Measurements from ENCODE around the gene TLK1.

TLK1 gene

GRCh38 chr2:171160119-171160955 lies at the start of gene TLK1:
Gene TLK1, minus strand, starts transcription at chr2:171160893. Its CDS starts 465 bp downstream, at chr2:171160428.
- Histone ChIP-seq H3K27me3 (ENCODE audit: low read depth, low read length) (no peaks in the 10 kb centered on the region), H3K4me3 (ENCODE audit: low read depth in 1 of 2, low read length in 2 of 2) (peak within 1 kb of the TSS; percentile 95 to 98), H3K9me3 (ENCODE audit: control insufficient read depth in 1 of 2, low read length in 2 of 2) (no peaks in the 10 kb centered on the region), H3K27ac (ENCODE audit: low read length) (peak within 1 kb of the TSS; percentile 96), H3K36me3 (ENCODE audit: control insufficient read depth in 1 of 2, insufficient read depth in 2 of 2, low read length in 2 of 2) (no peaks in the 10 kb centered on the region), H3K4me1 (ENCODE audit: control insufficient read depth in 1 of 2, insufficient read depth in 2 of 2, low read length in 2 of 2) (peaks cover 0 to 11% of the 10 kb centered on the region in 2 donors)

DNA sequence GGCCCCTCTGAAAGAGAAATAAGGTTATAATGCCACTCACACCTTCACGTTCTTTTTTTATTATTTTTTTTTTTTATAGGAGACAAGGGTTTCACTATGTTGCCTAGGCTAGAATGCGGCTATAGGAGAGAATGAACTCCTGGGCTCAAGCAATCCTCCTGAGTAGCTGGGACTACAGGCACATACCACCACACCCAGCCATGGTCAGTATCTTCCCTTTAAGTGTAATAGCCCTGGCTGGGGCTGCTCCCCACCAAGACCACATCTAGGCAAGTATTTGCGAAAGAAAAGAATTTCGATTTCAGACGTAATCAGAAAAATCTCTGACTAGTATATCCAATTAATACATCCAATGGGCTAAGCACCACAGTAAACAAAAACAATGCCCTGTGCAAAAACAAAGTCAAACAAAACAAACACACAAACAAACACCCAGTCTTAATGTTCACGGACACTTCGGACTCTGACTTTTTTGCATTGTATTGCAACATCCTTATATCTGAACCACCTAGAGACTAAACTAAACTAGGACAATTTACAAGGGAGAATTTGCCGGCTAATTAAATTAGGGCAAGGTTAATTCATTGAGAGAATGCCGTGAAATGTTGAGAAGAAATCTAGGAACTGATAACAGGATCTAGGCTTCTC lies 49.6 kb upstream of the TLK1 start:
- Histone ChIP-seq H3K9me3 (ENCODE audit: control insufficient read depth in 1 of 2, low read length in 2 of 2) (no peaks in the 10 kb centered on the region), H3K4me1 (ENCODE audit: control insufficient read depth in 1 of 2, insufficient read depth in 2 of 2, low read length in 2 of 2) (no peaks in the 10 kb centered on the region), H3K36me3 (ENCODE audit: control insufficient read depth in 1 of 2, insufficient read depth in 2 of 2, low read length in 2 of 2) (no peaks in the 10 kb centered on the region), H3K27me3 (ENCODE audit: low read depth, low read length) (no peaks in the 10 kb centered on the region), H3K4me3 (ENCODE audit: low read depth in 1 of 2, low read length in 2 of 2) (no peak overlapping the region), H3K27ac (ENCODE audit: low read length) (no peak overlapping the region)

- Histone ChIP-seq H3K27ac (ENCODE audit: low read length) (no peak overlapping the region), H3K4me1 (ENCODE audit: control insufficient read depth in 1 of 2, insufficient read depth in 2 of 2, low read length in 2 of 2) (no peaks in the 10 kb centered on the region), H3K9me3 (ENCODE audit: control insufficient read depth in 1 of 2, low read length in 2 of 2) (no peaks in the 10 kb centered on the region), H3K4me3 (ENCODE audit: low read depth in 1 of 2, low read length in 2 of 2) (no peak overlapping the region), H3K36me3 (ENCODE audit: control insufficient read depth in 1 of 2, insufficient read depth in 2 of 2, low read length in 2 of 2) (no peaks in the 10 kb centered on the region), H3K27me3 (ENCODE audit: low read depth, low read length) (no peaks in the 10 kb centered on the region)
These were observed 48.0 kb upstream of the TLK1 start for GRCh38 chr2:171208657-171209056.

DNA sequence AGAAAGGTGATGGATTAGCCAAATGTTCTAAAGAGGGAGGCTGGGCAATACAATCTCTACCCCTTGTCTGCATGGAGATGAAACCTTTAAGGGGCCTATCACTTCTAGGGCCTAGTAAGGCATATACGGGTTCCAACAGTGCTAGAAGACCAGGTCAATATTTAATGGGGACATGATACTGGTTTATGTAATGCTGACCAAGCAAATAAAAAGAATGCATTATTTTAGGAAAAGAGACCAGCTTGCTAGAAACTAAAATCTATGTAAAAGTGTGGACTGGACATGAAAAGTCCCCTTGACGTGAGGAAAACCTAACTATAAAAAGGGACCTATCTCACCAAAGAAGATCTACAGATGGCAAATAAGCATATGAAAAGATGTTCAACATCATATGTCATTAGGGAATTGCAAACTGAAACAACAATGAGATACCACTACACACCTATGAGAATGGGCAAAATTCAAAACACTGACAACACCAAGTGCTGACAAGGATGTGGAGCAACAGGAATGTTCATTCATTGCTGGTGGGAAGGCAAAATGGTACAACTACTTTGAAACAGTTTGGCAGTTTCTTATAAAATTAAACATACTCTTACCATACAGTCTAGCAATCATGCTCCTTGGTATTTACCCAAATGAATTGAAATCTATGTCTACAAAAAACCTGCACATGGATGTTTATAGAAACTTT lies 45.9 kb upstream of the TLK1 start:
- Histone ChIP-seq H3K27me3 (ENCODE audit: low read depth, low read length) (no peaks in the 10 kb centered on the region), H3K9me3 (ENCODE audit: control insufficient read depth in 1 of 2, low read length in 2 of 2) (no peaks in the 10 kb centered on the region), H3K4me3 (ENCODE audit: low read depth in 1 of 2, low read length in 2 of 2) (no peak overlapping the region), H3K36me3 (ENCODE audit: control insufficient read depth in 1 of 2, insufficient read depth in 2 of 2, low read length in 2 of 2) (no peaks in the 10 kb centered on the region), H3K27ac (ENCODE audit: low read length) (no peak overlapping the region), H3K4me1 (ENCODE audit: control insufficient read depth in 1 of 2, insufficient read depth in 2 of 2, low read length in 2 of 2) (no peaks in the 10 kb centered on the region)

DNA sequence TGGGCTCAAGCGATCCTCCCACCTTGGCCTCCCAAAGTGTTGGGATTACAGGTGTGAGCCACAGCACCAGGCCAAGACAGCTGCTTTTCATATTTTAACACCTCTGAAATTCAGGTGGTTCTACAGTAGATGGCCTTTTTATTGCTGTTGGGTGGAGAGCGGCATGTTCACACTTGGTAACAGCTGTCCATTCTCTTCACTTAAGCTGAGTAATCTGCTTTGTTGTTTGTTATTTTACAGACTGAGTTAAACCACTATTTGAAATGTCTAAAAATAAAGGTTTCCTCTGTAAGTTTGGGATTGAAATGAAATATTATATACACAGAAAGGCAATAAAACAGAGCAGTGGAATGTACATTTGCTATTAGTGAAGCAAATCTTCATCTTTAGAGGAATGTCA lies 44.9 kb upstream of the TLK1 start:
- Histone ChIP-seq H3K36me3 (ENCODE audit: control insufficient read depth in 1 of 2, insufficient read depth in 2 of 2, low read length in 2 of 2) (no peaks in the 10 kb centered on the region), H3K4me3 (ENCODE audit: low read depth in 1 of 2, low read length in 2 of 2) (no peak overlapping the region), H3K27me3 (ENCODE audit: low read depth, low read length) (no peaks in the 10 kb centered on the region), H3K4me1 (ENCODE audit: control insufficient read depth in 1 of 2, insufficient read depth in 2 of 2, low read length in 2 of 2) (no peaks in the 10 kb centered on the region), H3K9me3 (ENCODE audit: control insufficient read depth in 1 of 2, low read length in 2 of 2) (no peaks in the 10 kb centered on the region), H3K27ac (ENCODE audit: low read length) (no peak overlapping the region)

- no peak overlapping the region for H3K4me3 ChIP-seq (ENCODE audit: low read depth in 1 of 2, low read length in 2 of 2)
- H3K27ac ChIP-seq (ENCODE audit: low read length) = no peak overlapping the region
- H3K27me3 ChIP-seq (ENCODE audit: low read depth, low read length) = no peaks in the 10 kb centered on the region
- no peaks in the 10 kb centered on the region for H3K4me1 ChIP-seq (ENCODE audit: control insufficient read depth in 1 of 2, insufficient read depth in 2 of 2, low read length in 2 of 2)
- H3K9me3 ChIP-seq (ENCODE audit: control insufficient read depth in 1 of 2, low read length in 2 of 2) = no peaks in the 10 kb centered on the region
- no peaks in the 10 kb centered on the region for H3K36me3 ChIP-seq (ENCODE audit: control insufficient read depth in 1 of 2, insufficient read depth in 2 of 2, low read length in 2 of 2)
These were observed 41.1 kb upstream of the TLK1 start for GRCh38 chr2:171201767-171202166.

DNA sequence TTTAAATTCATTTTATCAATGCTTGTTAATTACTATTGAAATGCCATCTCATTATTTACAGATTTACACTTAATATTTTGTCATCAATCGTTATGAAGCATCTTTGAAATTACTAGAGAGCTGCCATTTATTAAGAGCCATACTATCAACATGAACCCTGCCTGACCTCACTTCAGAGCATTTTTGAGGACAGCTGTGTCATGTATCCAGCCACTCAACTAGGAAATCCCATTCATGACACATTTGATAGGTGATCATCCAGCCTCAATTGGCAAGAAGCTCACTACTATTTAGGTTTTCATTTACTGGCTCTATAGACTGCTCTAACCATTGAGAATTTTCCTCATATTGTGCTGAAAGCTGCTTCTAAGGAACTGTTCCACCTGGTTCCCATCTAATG lies 40.6 kb upstream of the TLK1 start:
- H3K27me3 ChIP-seq (ENCODE audit: low read depth, low read length) = no peaks in the 10 kb centered on the region
- no peaks in the 10 kb centered on the region for H3K4me1 ChIP-seq (ENCODE audit: control insufficient read depth in 1 of 2, insufficient read depth in 2 of 2, low read length in 2 of 2)
- H3K36me3 ChIP-seq (ENCODE audit: control insufficient read depth in 1 of 2, insufficient read depth in 2 of 2, low read length in 2 of 2) = no peaks in the 10 kb centered on the region
- H3K27ac ChIP-seq (ENCODE audit: low read length) = no peak overlapping the region
- H3K9me3 ChIP-seq (ENCODE audit: control insufficient read depth in 1 of 2, low read length in 2 of 2) = no peaks in the 10 kb centered on the region
- no peak overlapping the region for H3K4me3 ChIP-seq (ENCODE audit: low read depth in 1 of 2, low read length in 2 of 2)

GRCh38 chr2:171200469-171200868 lies 39.8 kb upstream of the TLK1 start:
- no peaks in the 10 kb centered on the region for H3K9me3 ChIP-seq (ENCODE audit: control insufficient read depth in 1 of 2, low read length in 2 of 2)
- no peak overlapping the region for H3K4me3 ChIP-seq (ENCODE audit: low read depth in 1 of 2, low read length in 2 of 2)
- no peaks in the 10 kb centered on the region for H3K4me1 ChIP-seq (ENCODE audit: control insufficient read depth in 1 of 2, insufficient read depth in 2 of 2, low read length in 2 of 2)
- H3K27me3 ChIP-seq (ENCODE audit: low read depth, low read length) = no peaks in the 10 kb centered on the region
- no peak overlapping the region for H3K27ac ChIP-seq (ENCODE audit: low read length)
- H3K36me3 ChIP-seq (ENCODE audit: control insufficient read depth in 1 of 2, insufficient read depth in 2 of 2, low read length in 2 of 2) = no peaks in the 10 kb centered on the region

DNA sequence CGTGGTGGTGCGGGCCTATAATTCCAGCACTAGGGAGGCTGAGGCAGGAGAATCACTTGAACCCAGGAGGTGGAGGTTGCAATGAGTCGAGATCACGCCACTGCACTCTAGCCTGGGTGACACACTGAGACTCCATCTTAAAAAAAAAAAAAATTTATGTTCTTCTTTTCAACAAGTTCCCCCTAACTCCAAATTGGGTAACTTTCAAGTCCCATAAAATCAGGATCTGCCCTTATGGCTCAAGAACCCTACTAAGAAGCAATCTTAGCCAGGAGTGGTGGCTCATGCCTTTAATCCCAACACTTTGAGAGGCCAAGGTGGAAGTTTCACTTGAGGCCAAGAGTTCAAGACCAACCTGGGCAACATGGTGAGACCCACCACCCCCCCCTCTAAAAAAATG lies 30.3 kb upstream of the TLK1 start:
- Histone ChIP-seq H3K27me3 (ENCODE audit: low read depth, low read length) (no peaks in the 10 kb centered on the region), H3K4me1 (ENCODE audit: control insufficient read depth in 1 of 2, insufficient read depth in 2 of 2, low read length in 2 of 2) (no peaks in the 10 kb centered on the region), H3K27ac (ENCODE audit: low read length) (no peak overlapping the region), H3K36me3 (ENCODE audit: control insufficient read depth in 1 of 2, insufficient read depth in 2 of 2, low read length in 2 of 2) (no peaks in the 10 kb centered on the region), H3K4me3 (ENCODE audit: low read depth in 1 of 2, low read length in 2 of 2) (no peak overlapping the region), H3K9me3 (ENCODE audit: control insufficient read depth in 1 of 2, low read length in 2 of 2) (no peaks in the 10 kb centered on the region)

DNA sequence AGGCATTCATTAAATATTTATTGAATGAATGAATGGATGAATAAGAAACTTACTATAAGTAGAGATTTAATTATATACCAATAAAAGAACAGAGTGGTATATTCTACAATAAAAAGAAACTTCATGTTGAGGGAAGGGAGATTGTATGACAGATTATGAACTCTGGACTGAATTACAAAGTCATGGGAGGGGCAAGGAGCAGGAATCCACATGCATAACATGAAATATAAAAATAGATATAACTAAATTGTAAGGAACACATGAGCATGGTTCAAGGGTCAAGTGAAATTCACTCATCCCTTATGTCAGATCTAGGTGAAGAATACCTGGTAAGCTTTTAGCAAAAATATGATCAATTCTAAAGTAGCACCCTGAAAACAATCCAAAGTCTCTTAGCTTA lies 27.1 kb upstream of the TLK1 start:
- Histone ChIP-seq H3K4me1 (ENCODE audit: control insufficient read depth in 1 of 2, insufficient read depth in 2 of 2, low read length in 2 of 2) (peaks cover 5 to 6% of the 10 kb centered on the region in 2 donors), H3K36me3 (ENCODE audit: control insufficient read depth in 1 of 2, insufficient read depth in 2 of 2, low read length in 2 of 2) (no peaks in the 10 kb centered on the region), H3K4me3 (ENCODE audit: low read depth in 1 of 2, low read length in 2 of 2) (no peak overlapping the region), H3K27ac (ENCODE audit: low read length) (no peak overlapping the region), H3K27me3 (ENCODE audit: low read depth, low read length) (no peaks in the 10 kb centered on the region), H3K9me3 (ENCODE audit: control insufficient read depth in 1 of 2, low read length in 2 of 2) (no peaks in the 10 kb centered on the region)

- H3K9me3 ChIP-seq (ENCODE audit: control insufficient read depth in 1 of 2, low read length in 2 of 2) = no peaks in the 10 kb centered on the region
- H3K4me3 ChIP-seq (ENCODE audit: low read depth in 1 of 2, low read length in 2 of 2) = no peak overlapping the region
- H3K4me1 ChIP-seq (ENCODE audit: control insufficient read depth in 1 of 2, insufficient read depth in 2 of 2, low read length in 2 of 2) = peaks cover 5 to 6% of the 10 kb centered on the region in 2 donors
- no peaks in the 10 kb centered on the region for H3K27me3 ChIP-seq (ENCODE audit: low read depth, low read length)
- no peaks in the 10 kb centered on the region for H3K36me3 ChIP-seq (ENCODE audit: control insufficient read depth in 1 of 2, insufficient read depth in 2 of 2, low read length in 2 of 2)
- H3K27ac ChIP-seq (ENCODE audit: low read length) = no peak overlapping the region
These were observed 26.5 kb upstream of the TLK1 start for GRCh38 chr2:171187177-171187576.
